K562 (cell line): Measurements from ENCODE around the gene DPH7. TPM values are rescaled to one million over a fixed set of nuclear protein-coding genes. Genes with fewer than 3 reads are reported as not detected.
"Not testable (repeated sequence)": the region's sequence is repeated elsewhere in the genome, so short reads cannot be mapped to it uniquely, and the experiment has no call there.

ENCODE experiments used
- ATAC-seq: fragments of 200-7000 bp; cut with Tn5 transposase; 3 replicates; pipeline ENCODE4 v1.9.1; 2020; ENCODE audit warnings: moderate library complexity
- BruUV-seq: library from RNA; stranded (reverse); fragments of 400-500 nt; replicated peaks from 2 replicates; lab custom pipeline; 2021; lab: Mats Ljungman, UMichigan
- CTCF ChIA-PET: fragments of 300-600 bp; formaldehyde crosslinking; extraction: SDS; loops from one replicate; lab custom pipeline; 2021; ENCODE audit warnings: low intra/inter-chr PET ratio; lab: Yijun Ruan, JAX
- POLR2A ChIA-PET: fragments of 300-600, 350-650 bp; sonication (Branson Sonifier 250); formaldehyde crosslinking; extraction: SDS; loops from one replicate; lab custom pipeline; 2021; ENCODE audit warnings: antibody characterized with exemption, inconsistent platforms; lab: Yijun Ruan, JAX
- DNase-seq, 4 experiments: peaks; one replicate each; pipeline versions ENCODE4 v3.0.0 to v3.0.0-alpha.2; 2011 to 2018; ENCODE audit warnings: low spot score in 3 of 4, mixed read lengths in 3 of 4; ENCODE audit errors: extremely low read depth in 1 of 4
- FAIRE-seq: peaks from 2 replicates; lab custom pipeline; 2011; peaks lifted over from hg19 to GRCh38; lab: Jason Lieb, UNC
- H2AFZ ChIP-seq: 2 replicates; pipeline ENCODE4 v1.6.0; 2011; ENCODE audit warnings: low read depth, low read length, control low read depth, inconsistent platforms
- H3K27ac ChIP-seq: fragments of 200-600 bp; 3 replicates; pipeline ENCODE4 v1.8.0; 2011; ENCODE audit warnings: low read depth, mild to moderate bottlenecking, control low read depth, inconsistent platforms, low read length, moderate library complexity, mixed read lengths; ENCODE audit errors: extremely low read depth
- H3K27me3 ChIP-seq, 2 experiments: fragments of 300-600 bp in 1 of 2; 2 replicates in 1 of 2; 3 replicates in 1 of 2; pipeline versions ENCODE4 v1.6.0 to v1.8.0; 2011; ENCODE audit warnings: inconsistent platforms in 2 of 2, low read length in 2 of 2, mild to moderate bottlenecking in 1 of 2, mixed read lengths in 1 of 2, moderate library complexity in 1 of 2; ENCODE audit not compliant: control insufficient read depth in 2 of 2, insufficient read depth in 2 of 2
- H3K36me3 ChIP-seq: fragments of 300-600 bp; 3 replicates; pipeline ENCODE4 v1.8.0; 2011; ENCODE audit warnings: mild to moderate bottlenecking, low read length, inconsistent platforms; ENCODE audit not compliant: control insufficient read depth, insufficient read depth
- H3K4me1 ChIP-seq, 2 experiments: fragments of 200-600 bp in 1 of 2; replicated peaks in 1 of 2; 2 replicates in 1 of 2; 3 replicates in 1 of 2; pipeline versions ENCODE4 v1.5.1 to v1.8.0; 2011; ENCODE audit warnings: inconsistent platforms in 2 of 2, low read length in 2 of 2, mild to moderate bottlenecking in 1 of 2, mixed read lengths in 1 of 2, moderate library complexity in 1 of 2; ENCODE audit not compliant: control insufficient read depth in 2 of 2, insufficient read depth in 2 of 2
- H3K4me2 ChIP-seq: 2 replicates; pipeline ENCODE4 v1.6.1; 2011; ENCODE audit warnings: low read length, control low read depth, inconsistent platforms, mixed read lengths; ENCODE audit not compliant: insufficient read depth
- H3K4me3 ChIP-seq: fragments of 200-600 bp; sonication (generic), shearing (Covaris generic); 2 replicates; pipeline ENCODE4 v1.5.1; 2016; ENCODE audit warnings: control low read depth, inconsistent platforms
- H3K79me2 ChIP-seq: fragments of 200-600 bp; 3 replicates; pipeline ENCODE4 v1.8.0; 2011; ENCODE audit warnings: low read length, inconsistent platforms; ENCODE audit not compliant: control insufficient read depth, insufficient read depth
- H3K9ac ChIP-seq, 2 experiments: 2 replicates each; pipeline versions ENCODE4 v1.6.0 to v1.6.1; 2011; ENCODE audit warnings: low read depth in 2 of 2, low read length in 2 of 2, control low read depth in 1 of 2, inconsistent platforms in 1 of 2, mild to moderate bottlenecking in 1 of 2, mixed read lengths in 1 of 2; ENCODE audit not compliant: insufficient read depth in 1 of 2
- H3K9me1 ChIP-seq: one replicate; pipeline ENCODE4 v1.6.0; 2011; ENCODE audit warnings: inconsistent platforms, mild to moderate bottlenecking, low read length, moderate library complexity; ENCODE audit not compliant: control insufficient read depth, insufficient read depth
- H3K9me3 ChIP-seq: replicated peaks from 2 replicates; pipeline ENCODE4 v1.5.1; 2011; ENCODE audit warnings: low read depth, low read length, inconsistent platforms; ENCODE audit not compliant: control insufficient read depth, insufficient read depth
- H4K20me1 ChIP-seq: replicated peaks from 2 replicates; pipeline ENCODE4 v1.6.1; 2011; ENCODE audit warnings: low read length, inconsistent platforms, mixed read lengths; ENCODE audit not compliant: control insufficient read depth, insufficient read depth
- NONO ChIP-seq, 2 experiments: fragments of 200-400 bp in 1 of 2; fragments of 450-650 bp in 1 of 2; formaldehyde crosslinking in 1 of 2; IDR thresholded peaks; 2 replicates each; pipeline ENCODE4 v1.6.1; 2017; ENCODE audit warnings: low read depth in 2 of 2, mild to moderate bottlenecking in 2 of 2, moderate library complexity in 2 of 2, low read length in 1 of 2
- WGBS: fragments of 100-300 bp; shearing (Covaris generic); methylation state at CpG from one replicate; pipeline ENCODE4 v1.1.6; 2016; ENCODE audit warnings: low coverage, mixed read lengths; ENCODE audit not compliant: insufficient coverage; ENCODE audit errors: missing lambda C conversion rate; 5-methylcytosine and 5-hydroxymethylcytosine counted together
- in situ Hi-C: fragments of 300-500 bp; cut with MboI; formaldehyde crosslinking; loops from 4 replicates; pipeline ENCODE4 v1.15.0; 2018; ENCODE audit warnings: inconsistent platforms, mixed read lengths
- intact Hi-C: fragments of 100-400 bp; cut with micrococcal nuclease; formaldehyde crosslinking; loops from 2 replicates; pipeline ENCODE4 v1.14.2; 2022
- polyA plus RNA-seq, 8 experiments: library from polyadenylated mRNA; depleted of rRNA in 4 of 8; stranded (reverse) in 5 of 8; unstranded in 3 of 8; fragments of >200 nt; fragmentation: Nextera tagmentation in 2 of 8; fragmentation: Illumina TruSeq in 1 of 8; extraction: Ambion mirVana in 2 of 8; extraction: Trizol in 1 of 8; gene quantifications; 2 replicates each; pipeline versions ENCODE4 v1.2.1 to v1.2.3, GENCODE V29; 2011 to 2014; ENCODE audit warnings: inconsistent platforms in 1 of 8, missing spikeins in 1 of 8
- total RNA-seq, 7 experiments: library from RNA; depleted of rRNA in 6 of 7; stranded (reverse); fragments of >200 nt in 6 of 7; fragmentation: Illumina TruSeq in 2 of 7; extraction: Trizol in 2 of 7; gene quantifications; 2 replicates each; pipeline versions ENCODE4 v1.2.1 to v1.2.3, GENCODE V29; 2011 to 2021; ENCODE audit warnings: low replicate concordance in 1 of 7
- TF ChIP-seq, protein P1 (sequence below): sonication (generic); formaldehyde crosslinking; IDR thresholded peaks from 2 replicates; pipeline ENCODE4 v1.8.1; 2023; ENCODE audit warnings: mild to moderate bottlenecking, missing genetic modification reagents
- TF ChIP-seq, protein P2 (sequence below): sonication (generic); IDR thresholded peaks from 2 replicates; pipeline ENCODE4 v1.6.1; 2016

The DPH7 gene
- total and polyA plus RNA-seq, 9 of the 15 experiments (the other 6 are each of a cell fraction or from before 2014, with no cell fraction given) = 13.9 to 68.6 (median 41.3) TPM

DNA sequence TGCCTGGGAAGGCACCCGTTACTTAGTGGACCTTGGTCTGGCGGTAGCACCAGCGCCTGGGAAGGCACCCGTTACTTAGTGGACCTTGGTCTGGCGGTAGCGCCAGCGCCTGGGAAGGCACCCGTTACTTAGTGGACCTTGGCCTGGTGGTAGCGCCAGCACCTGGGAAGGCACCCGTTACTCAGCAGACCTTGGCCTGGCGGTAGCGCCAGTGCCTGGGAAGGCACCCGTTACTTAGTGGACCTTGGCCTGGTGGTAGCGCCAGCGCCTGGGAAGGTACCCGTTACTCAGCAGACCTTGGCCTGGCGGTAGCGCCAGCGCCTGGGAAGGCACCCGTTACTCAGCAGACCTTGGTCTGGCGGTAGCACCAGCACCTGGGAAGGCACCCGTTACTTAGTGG lies 67.6 kb downstream of the DPH7 start:
- FAIRE-seq = peak; percentile 82
- Histone ChIP-seq H3K27ac (peak overlapping the region; percentile 76), H3K4me2 (peak overlapping the region; percentile 62; the same call in 1 of the 2 replicates), H3K9ac (peak overlapping the region; percentile 18 to 34; a peak in 2 of 4 replicates), H3K27me3 (peaks cover 9 to 11% of the 10 kb centered on the region in 2 experiments; a peak in 4 of 5 replicates), H2AFZ (peak overlapping the region; percentile 93; the same call in 1 of the 2 replicates), H3K4me1 (peaks cover 13 to 42% of the 10 kb centered on the region in 2 experiments; a peak in 4 of 5 replicates)
- H3K9me3 ChIP-seq, H3K36me3 ChIP-seq, H3K4me3 ChIP-seq, DNase-seq, CTCF ChIA-PET, H3K79me2 ChIP-seq, BruUV-seq, POLR2A ChIA-PET, H4K20me1 ChIP-seq, intact Hi-C loops, ATAC-seq, H3K9me1 ChIP-seq, in situ Hi-C loops: not testable (repeated sequence)
- TF ChIP-seq, protein P1, sequence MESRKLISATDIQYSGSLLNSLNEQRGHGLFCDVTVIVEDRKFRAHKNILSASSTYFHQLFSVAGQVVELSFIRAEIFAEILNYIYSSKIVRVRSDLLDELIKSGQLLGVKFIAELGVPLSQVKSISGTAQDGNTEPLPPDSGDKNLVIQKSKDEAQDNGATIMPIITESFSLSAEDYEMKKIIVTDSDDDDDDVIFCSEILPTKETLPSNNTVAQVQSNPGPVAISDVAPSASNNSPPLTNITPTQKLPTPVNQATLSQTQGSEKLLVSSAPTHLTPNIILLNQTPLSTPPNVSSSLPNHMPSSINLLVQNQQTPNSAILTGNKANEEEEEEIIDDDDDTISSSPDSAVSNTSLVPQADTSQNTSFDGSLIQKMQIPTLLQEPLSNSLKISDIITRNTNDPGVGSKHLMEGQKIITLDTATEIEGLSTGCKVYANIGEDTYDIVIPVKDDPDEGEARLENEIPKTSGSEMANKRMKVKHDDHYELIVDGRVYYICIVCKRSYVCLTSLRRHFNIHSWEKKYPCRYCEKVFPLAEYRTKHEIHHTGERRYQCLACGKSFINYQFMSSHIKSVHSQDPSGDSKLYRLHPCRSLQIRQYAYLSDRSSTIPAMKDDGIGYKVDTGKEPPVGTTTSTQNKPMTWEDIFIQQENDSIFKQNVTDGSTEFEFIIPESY (CRISPR knock-in tag) = peak; percentile 99
- WGBS = 74% methylated on average over 22 of the region's 22 CpGs

DNA sequence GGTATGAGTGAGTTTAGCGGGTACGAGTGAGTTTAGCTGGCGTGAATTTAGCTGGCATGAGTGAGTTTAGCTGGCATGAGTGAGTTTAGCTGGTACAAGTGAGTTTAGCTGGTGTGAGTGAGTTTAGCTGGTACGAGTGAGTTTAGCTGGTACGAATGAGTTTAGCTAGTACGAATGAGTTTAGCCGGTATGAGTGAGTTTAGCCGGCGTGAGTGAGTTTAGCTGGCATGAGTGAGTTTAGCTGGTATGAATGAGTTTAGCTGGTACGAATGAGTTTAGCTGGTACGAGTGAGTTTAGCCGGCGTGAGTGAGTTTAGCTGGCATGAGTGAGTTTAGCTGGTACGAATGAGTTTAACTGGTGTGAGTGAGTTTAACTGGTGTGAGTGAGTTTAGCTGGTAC lies 69.5 kb downstream of the DPH7 start:
- CTCF ChIA-PET = no interaction called here
- intact Hi-C loops = no loop called here
- TF ChIP-seq, protein P2, sequence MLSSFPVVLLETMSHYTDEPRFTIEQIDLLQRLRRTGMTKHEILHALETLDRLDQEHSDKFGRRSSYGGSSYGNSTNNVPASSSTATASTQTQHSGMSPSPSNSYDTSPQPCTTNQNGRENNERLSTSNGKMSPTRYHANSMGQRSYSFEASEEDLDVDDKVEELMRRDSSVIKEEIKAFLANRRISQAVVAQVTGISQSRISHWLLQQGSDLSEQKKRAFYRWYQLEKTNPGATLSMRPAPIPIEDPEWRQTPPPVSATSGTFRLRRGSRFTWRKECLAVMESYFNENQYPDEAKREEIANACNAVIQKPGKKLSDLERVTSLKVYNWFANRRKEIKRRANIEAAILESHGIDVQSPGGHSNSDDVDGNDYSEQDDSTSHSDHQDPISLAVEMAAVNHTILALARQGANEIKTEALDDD = peak; percentile 59; the same call in 1 of the 2 replicates
- no peak for TF ChIP-seq NONO (IDR thresholded peaks at IDR 0.05; ENCODE audit: low read depth in 2 of 2, low read length in 1 of 2)
- H3K79me2 ChIP-seq = no peaks in the 10 kb centered on the region
- no peaks in the 10 kb centered on the region for H3K9me3 ChIP-seq
- H2AFZ ChIP-seq = no peak overlapping the region
- POLR2A ChIA-PET = interaction anchor here (0.6 to 1.2 kb wide), 5 partner anchors 11 to 36 kb away, joined by 3 to 4 read pairs (median 3); no protein-coding TSS in a partner anchor
- DNase-seq = no peak
- H3K9me1 ChIP-seq = no peaks in the 10 kb centered on the region
- H3K27ac ChIP-seq = no peak overlapping the region
- H3K9ac ChIP-seq = no peak overlapping the region
- H4K20me1 ChIP-seq = no peaks in the 10 kb centered on the region
- 68% methylated on average over 14 of the region's 14 CpGs for WGBS
- H3K4me2 ChIP-seq = no peak overlapping the region
- no peak for FAIRE-seq
- H3K36me3 ChIP-seq = no peaks in the 10 kb centered on the region
- H3K27me3 ChIP-seq = peaks cover 18 to 28% of the 10 kb centered on the region in 2 experiments; a peak in 4 of 5 replicates
- no peak for ATAC-seq
- in situ Hi-C loops = no loop called here
- H3K4me1 ChIP-seq = peaks cover 13 to 40% of the 10 kb centered on the region in 2 experiments; a peak in 4 of 5 replicates
- no TSS peak for BruUV-seq
- no peak overlapping the region for H3K4me3 ChIP-seq
